Activated CD8-positive, alpha-beta memory T cell treated with anti-CD3 and anti-CD28 coated beads, Interleukin-2, amount 50 U/mL, for 24 hours (primary cell): Measurements from ENCODE around the gene TNFSF10.
"Not testable (repeated sequence)": the region's sequence is repeated elsewhere in the genome, so short reads cannot be mapped to it uniquely, and the experiment has no call there.

Source experiments
- DNase-seq: peaks from one replicate; pipeline ENCODE4 v3.0.0-alpha.2; 2020; ENCODE audit errors: extremely low read depth

Gene TNFSF10

DNA sequence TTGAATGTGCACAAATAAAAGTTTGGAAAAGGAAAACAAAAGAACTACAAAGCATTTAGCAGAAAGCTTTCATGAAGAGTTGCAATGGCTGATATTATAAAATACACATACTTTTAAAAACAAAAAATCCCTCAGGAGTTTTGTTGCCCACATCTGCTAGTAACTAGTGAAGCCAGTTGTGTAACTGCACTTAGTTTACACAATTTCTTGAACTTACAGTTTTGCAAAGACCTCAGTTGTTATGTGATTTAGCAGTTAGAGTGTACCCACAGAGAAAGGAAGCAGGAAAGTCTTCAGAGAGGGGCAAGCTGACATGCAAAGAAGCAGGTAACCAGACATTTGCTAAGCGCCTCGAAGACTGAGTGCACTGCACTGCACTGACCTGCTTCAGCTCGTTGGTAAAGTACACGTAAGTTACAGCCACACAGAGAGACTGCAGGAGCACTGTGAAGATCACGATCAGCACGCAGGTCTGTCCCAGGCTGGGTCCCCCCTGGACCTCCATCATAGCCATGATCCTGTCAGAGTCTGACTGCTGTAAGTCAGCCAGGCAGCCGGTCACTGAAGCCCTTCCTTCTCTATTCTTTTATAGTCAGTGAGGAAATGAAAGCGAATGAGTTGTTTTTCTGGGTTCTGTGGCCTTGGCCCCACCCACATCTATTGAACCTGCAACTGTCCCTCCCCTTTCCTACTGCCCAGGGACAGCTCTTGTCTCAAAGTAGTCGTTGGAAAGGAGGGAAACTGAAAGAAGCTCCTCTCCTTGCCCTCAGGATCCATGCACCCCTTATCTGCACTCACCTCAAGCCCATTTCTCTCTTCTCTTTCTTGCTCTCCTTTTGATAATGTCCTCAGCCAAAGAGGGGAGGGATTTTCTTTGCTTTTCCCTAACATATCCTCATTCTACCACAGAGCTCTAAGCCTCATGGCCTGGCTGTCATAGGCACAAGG, at the start of gene TNFSF10:
TSS of gene TNFSF10 (minus strand) at position 560 of the 948 bp plus-strand sequence. CDS start at position 514, 46 bp downstream.
- DNase-seq = peak; percentile 33

DNA sequence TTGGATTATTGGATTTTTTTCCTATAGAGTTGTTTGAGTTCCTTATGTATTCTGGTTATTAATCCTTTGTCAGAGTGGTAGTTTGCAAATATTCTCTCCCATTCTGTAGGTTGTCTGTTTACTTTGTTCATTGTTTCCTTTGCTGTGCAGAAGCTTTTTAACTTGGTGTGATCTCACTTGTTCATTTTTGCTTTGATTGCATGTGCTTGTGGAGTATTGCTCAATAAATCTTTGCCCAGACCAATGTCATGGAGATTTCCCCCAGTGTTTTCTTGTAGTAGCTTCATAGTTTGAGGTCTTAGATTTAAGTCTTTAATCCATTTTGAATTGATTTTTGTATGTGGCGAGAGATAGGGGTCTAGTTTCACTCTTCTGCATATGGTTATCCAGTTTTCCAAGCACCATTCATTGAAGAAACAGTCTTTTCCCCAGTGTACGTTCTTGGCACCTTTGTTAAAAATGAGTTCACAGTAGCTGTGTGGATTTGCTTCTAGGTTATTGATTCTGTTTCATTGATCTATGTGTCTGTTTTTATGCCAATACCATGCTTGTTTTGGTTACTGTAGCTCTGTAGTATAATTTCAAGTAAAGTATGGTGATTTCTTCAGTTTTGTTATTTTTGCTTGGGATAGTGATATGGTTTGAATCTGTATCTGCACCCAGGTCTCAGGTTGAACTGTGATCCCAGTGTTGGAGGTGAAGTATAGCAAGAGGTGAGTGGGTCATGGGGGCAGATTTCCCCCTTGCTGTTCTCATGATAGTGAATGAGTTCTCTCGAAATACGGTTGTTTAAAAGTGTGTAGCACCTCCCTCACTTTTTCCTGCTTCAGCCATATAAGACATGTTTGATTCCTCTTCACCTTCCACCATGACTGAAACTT, 46.1 kb upstream of the TNFSF10 start:
- no peak for DNase-seq

DNA sequence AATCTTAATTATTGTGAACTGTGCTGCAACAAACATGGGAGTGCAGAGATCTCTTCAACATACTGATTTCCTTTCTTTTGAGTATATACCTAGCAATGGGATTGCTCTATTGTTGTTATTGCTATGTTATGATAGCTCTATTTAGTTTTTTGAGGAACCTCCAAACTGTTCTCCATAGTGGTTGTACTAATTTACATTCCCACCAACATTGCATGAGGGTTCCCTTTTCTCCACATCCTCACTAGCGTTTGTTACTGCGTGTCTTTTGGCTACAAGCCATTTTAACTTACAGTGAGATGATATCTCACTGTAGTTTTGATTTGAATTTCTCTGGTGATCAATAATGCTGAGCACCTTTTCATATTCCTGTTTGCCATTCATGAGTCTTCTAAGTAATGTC, 45.5 kb upstream of the TNFSF10 start:
- no peak for DNase-seq

DNA sequence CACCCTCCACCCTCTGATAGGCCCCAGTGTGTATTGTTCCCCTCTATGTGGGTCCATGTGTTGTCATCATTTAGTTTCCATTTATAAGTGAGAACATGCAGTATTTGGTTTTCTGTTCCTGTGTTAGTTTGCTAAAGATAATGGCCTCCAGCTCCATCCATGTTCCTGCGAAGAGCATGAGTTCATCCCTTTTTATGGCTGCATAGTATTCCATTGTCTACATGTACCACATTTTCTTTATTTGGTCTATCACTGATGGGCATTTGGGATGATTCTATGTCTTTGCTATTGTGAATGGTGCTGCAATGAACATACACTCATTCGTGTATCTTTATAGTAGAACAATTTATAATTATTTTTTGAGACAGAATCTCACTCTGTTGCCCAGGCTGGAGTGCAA, 43.6 kb upstream of the TNFSF10 start:
- DNase-seq = not testable (repeated sequence)

DNA sequence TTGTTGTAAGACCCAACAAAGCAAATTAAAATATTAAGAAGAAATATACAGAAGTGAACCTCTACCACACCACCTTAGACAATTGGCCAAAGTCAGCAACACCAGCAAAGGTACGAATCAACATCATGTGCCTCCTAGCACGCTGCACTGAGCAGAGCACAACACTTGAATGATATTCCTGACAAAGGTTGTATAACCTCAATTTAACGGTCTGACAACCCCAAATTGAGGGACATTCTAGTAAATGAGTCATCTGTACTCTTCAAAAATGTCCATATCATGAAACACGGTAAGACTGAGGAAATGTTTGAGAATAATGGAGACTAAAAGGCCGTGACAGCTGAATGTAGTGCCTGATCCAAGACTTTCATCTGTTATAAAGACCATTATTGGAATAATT, 41.3 kb upstream of the TNFSF10 start:
- no peak for DNase-seq

DNA sequence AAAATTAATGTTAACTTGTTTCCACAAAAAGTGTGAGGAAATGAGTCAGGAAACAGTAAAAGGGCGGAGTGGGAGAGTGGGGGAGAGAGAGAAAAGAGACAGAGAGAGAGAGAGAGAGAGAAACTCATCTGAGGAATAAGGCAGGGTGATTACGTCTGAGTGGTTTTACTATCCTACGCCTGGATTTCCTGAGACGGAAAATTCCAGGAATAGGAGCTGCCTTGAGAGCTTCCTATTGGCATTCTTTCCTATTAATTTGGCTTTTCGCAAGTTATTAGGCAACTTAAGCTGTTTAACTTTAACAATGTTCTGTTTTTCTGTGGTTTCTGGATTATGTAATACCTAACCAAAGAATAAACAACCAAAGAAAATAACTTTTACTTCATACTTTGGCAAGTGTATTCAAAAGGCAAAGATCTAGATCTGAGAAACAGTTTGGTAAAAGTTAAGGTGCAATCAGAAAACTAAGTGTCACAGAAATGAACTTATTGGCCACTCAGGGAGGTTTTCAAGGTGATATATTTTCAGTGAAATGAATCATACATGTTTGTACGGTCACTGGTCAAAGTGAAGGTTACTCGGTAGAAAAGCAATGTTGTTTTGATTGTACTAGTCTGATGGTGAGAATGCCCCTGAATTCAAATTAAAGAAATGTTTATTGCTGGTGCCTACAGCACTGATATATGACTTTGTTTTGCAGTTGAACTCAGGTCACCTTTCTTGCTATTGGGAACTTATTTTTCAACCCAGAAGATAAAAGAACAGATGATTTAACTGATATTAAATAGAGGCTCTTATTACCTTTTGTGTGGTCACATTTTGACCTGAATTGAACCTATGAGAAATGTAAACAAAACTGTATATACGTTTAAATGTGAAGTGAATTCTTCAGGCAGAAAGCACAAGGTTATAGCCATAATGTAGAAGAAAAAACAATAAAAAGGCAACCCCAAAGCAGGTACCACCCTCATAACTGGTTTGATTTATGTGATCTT, 39.9 kb upstream of the TNFSF10 start:
- no peak for DNase-seq

DNA sequence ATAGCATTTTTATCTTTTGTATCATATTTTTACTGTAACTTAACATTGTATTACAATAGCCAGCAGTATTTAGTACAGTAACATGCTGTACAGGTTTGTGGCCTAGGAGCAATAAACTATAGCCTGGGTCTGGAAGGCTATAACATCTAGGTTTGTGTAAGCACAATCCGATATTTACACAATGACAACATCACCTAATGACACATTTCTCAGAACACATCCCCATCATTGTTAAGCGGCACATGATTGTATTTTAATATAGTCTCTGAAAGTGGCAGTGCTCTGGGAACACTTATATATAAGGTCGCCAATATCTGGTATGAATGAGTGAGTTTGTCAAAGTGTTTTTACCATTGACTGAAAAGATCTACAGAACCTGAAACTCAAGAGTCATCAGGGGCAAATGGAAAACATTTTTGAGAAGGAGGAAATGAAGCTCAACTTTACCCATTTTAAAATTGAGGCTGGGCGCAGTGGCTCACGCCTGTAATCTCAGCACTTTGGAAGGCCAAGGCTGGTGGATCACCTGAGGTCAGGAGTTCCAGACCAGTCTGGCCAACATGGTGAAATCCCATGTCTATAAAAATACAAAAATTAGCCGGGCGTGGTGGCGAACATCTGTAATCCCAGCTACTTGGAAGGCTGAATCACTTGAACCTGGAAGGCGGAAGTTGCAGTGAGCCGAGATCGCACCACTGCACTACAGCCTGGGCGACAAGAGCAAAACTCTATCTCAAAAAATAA, 38.8 kb upstream of the TNFSF10 start:
- no peak for DNase-seq

DNA sequence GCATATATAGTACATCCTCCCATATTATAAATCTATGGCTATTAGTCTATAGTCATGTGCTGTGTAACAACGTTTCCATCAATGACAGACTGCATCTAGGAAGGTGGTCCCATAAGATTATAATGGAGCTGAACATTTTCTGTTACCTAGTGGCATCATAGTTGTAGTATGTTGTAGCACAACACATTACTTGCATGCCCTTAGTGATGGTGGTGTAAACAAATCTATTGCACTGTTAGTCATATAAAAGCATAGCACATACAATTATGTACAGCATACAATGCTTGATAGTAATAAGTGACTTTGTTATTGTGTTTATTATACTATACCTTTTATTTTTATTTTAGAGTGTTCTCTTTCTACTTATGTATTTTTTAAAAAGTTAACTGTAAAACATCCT, 37.4 kb upstream of the TNFSF10 start:
- DNase-seq = no peak

DNA sequence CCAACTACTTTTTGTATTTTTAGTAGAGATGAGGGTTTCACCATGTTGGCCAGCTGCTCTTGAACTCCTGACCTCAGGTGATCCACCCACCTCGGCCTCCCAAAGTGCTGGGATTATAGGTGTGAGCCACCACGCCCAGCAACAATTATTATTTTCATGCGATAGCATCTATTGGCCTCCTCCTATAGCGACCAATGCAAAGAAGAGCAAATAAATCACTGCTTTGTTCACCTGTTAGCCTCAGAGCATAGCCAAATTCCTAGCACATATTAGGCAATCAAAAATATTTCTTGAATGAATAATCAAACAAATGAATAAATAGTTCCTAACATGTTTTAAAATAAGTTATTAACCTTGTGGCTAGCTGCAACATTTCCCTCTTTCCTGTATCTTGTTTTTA, 36.8 kb upstream of the TNFSF10 start:
- no peak for DNase-seq

DNA sequence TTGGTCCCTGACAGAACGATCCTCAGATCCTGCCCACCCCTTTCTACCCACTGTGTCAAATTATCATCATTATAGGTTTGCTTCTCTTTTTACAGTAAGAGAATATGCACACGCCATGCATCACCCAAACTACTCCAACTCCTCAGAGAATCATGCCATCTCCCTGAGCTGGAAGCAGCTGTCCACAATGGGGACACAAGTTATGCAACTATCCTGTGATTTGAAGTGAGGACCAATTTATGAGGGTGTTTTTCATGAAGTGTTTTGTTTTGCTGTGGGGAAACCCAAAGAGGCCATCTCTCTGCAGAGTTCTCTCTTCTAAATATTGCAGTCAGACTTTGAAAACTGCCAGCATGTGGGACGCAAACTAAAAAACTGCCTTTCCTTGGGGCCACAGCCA, 35.8 kb upstream of the TNFSF10 start:
- no peak for DNase-seq

DNA sequence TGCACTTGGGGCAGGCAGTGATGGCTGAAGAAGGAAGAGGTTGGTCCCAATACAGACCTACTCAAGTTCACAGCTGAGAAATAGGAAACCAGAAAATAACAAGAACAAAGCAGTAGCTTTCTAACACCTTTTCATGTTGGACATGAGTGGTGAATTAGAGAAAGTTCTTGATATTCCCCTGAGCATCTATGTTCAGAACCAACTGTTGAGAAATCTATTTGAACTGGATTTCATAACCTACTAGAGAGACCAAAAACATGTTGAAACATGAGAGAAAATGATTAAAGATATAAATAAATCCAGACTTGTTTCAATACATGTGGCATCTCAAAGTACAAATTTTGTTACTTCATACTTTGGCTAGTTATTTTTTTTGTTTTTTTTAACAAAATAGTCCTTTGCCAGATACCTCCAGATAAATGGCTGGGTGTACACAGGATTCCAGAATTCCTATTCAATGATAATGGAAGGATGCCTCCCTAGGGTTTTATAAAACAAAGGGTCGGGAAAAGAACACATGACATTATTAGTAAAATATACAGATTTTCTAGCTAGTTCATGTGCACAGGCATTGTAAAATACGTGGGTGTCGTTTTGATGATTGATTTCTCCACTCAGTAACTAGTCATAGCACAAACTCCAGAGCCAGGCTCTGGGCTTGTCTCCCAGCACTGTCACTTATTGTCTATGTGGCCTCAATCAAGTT, 34.4 kb upstream of the TNFSF10 start:
- no peak for DNase-seq

DNA sequence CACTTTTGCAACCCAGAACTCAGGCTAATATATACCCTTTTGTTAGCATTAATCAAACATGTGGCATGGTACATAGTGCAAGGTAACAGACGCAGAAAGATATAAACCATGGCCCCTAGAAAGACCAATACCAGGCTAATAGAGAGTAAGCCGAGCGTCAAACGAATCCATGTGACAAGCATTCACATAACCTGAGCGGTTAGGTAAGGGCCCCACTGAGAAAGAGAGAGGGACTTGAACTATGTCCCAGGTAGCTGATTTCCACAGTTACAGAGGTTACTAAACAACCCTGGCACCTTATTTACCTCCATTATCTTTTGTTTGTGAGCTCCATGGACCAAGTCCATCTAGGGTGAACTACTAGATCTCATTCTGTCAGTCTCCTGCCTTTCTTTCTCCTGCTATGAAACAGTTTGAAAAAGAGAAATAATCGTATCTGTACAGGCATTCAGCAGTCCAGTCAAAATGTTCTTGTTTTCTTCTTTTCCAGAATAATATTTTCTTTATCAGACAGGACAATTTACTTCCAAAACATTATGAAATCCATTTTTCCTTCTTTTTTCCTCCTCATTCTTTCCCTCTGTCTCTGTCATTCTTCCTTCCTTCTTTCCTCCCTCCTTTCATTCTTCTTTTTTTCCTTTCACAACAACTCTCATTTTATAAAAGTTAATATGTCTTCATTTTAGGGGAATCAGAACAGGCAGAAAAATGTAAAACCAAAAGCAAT, 30.5 kb upstream of the TNFSF10 start:
- DNase-seq = no peak

DNA sequence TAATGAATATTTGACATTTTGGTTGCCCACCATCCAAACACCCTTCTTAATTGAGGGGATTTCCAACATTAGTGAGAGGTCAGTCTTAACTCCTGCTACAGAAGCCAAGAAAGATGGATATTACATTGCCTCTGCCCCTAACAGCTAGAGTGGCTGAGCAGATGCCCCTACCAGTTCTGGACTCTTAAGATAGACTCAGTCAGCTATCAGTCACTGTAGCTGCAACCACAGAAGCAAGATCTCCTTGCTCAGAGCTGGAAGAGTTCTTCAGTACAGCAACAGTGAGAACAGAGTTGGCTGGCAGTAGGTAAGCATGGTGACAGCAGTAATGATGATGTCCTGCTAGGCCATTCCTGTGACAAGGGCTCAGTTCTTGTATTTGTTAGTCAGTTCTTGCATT, 29.4 kb upstream of the TNFSF10 start:
- DNase-seq = no peak

DNA sequence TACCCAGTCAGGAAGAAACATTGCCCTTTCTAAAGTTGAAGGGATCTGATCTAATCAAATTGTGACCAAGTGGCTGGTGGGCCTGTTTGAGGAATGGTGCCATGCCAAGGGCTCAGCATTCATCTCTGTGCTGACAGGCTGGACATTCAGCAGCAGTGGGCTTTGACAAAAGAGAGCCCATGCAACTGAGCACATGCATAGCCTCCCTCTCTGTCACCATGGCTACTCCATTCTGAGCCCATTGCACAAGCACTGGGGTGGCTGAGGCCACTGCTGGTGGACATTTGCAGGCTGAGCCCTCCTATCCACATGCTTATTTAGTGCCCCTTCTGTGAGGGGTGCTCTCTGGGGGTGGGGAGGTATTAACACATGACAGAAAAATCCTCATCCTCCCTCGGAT, 28.6 kb upstream of the TNFSF10 start:
- no peak for DNase-seq

DNA sequence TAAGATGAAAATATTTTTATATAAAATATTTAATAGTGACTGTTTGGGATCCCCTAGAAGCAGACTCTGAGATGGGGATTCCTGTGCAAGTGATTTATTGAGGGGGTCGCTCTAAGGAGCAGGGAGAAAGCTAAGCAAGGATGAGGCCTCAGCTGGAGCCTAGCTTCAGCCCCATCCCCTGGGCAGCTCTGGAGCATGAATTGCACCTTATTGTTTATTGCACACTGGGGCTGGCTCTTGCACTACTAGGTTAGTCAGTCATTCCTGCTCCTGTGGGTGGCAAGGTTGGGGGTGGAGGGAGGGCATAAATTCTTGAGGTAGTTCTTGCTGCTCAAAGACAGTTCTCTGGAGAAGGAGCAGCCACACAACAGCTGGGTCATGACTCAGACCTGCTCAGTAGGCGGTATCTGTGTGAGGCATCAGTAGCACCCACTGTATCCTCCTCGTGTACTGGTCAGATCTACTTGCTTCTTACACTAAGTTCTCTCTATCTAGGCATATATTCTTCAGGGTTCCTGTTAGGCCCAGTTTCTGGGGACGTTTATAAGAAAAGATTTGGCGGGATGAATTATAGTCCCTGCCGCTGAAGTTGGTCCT, 27.2 kb upstream of the TNFSF10 start:
- peak; percentile 61 for DNase-seq

DNA sequence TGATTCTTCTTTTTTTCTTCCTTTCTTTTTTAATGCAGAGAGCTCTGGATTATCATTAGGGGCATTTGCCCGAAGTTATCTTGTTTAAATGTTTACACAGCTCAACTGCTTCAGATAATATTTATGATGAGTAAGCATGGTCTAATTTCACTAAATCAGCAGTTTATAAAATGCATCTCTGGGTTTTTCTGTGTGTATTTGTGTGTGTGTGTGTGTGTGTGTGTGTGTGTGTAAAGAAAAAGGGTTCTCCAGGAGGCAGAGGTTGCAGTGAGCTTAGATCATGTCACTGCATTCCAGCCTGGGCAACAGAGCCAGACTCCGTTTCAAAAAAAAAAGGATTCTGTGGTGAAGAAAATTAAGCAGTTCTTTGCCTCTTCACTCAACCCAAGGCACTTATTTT, 25.9 kb upstream of the TNFSF10 start:
- no peak for DNase-seq

DNA sequence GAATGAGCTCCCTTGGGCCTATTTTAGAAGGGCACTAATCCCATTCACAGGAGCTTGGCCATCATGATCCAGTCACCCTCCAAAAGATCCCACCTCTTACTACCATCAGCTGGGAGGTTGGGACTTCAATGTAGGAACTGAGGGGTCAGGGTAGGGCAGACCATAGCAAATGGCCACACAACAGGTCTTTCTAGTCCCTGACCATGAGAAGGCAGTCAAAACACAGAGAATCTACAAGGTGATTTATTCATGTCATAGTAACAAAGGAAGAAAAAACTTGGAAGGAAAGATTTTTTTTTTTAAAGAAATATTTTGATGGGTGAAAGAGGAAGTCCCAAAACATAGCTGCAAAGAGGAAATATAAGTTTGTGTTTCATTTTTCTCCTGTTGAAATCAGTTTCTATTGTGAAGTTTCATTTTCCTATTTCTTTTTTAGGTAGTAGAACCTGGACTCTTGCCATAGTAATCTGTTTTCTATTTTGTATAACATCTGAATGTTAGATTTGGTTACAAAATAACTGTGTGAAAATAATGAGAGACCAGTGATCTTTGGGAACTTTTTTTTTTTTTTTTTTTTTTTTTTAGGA, 23.5 kb upstream of the TNFSF10 start:
- no peak for DNase-seq

DNA sequence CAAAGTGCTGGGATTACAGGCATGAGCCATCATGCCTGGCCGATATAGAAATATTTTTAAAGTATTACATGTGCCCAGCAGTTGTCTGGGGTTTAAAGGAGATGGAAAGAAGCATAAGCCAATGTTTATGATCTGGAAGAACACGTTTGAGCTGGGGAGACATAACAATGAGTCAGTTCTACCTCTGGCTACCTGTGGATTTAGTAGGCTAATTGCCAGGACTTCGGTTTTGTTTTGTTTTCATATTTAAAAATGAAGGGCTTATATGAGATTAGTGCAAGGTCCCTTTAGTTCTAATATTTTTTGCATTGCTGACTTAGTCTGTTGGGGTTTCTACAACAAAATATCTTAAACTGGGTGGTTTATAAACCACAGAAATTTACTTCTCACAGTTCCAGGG, 22.9 kb upstream of the TNFSF10 start:
- DNase-seq = no peak

DNA sequence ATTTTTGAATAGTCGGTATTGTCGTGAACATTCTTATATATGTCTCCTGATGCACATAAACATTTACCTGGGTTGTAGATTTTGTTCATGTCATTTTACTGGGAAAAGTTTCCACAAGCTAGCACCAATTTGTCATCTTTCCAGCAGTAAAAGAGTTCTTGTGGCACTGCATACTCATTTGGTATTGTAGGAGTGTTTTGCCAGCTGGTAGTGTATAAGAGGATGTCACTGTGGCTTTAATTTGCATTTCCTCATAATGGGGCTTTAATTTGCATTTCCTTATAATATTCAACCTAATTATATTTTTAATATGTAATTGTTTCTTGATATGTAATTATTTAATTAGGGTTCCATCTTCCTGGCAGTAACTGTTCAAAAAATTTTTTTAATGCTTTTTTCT, 21.2 kb upstream of the TNFSF10 start:
- DNase-seq = no peak
